CD4-positive, CD25-positive, alpha-beta regulatory T cell (primary cell): Measurements from ENCODE around the gene ITFG1. TPM values are rescaled to one million over a fixed set of nuclear protein-coding genes. Genes with fewer than 3 reads are reported as not detected.
A peak's percentile ranks its signal among the peaks of the same experiment; 100 is the strongest.

Source experiments
- ATAC-seq, 2 donors: fragments of 150-1000 bp; cut with Tn5 transposase; one replicate each; pipeline ENCODE4 v1.10.0; 2021; ENCODE audit warnings: low read depth in 2 of 2, moderate number of reproducible peaks in 2 of 2, moderate library complexity in 1 of 2
- DNase-seq, 3 donors: peaks; one replicate each; pipeline versions ENCODE4 v3.0.0 to v3.0.0-alpha.2; 2012 to 2022; ENCODE audit warnings: mixed read lengths in 1 of 3
- H3K27ac ChIP-seq: one replicate; pipeline ENCODE4 v1.7.0; 2013; ENCODE audit warnings: mild to moderate bottlenecking, low read length; ENCODE audit not compliant: insufficient read depth, poor library complexity, severe bottlenecking
- H3K27me3 ChIP-seq: one replicate; pipeline ENCODE4 v1.7.0; 2013; ENCODE audit warnings: low read length; ENCODE audit not compliant: control insufficient read depth, insufficient read depth
- H3K36me3 ChIP-seq: one replicate; pipeline ENCODE4 v1.7.0; 2013; ENCODE audit warnings: mild to moderate bottlenecking, low read length, moderate library complexity; ENCODE audit not compliant: control insufficient read depth, insufficient read depth
- H3K4me1 ChIP-seq: 2 replicates; pipeline ENCODE4 v1.7.0; 2013; ENCODE audit warnings: mild to moderate bottlenecking, low read length; ENCODE audit not compliant: insufficient read depth, control insufficient read depth, poor library complexity, severe bottlenecking
- H3K4me3 ChIP-seq: one replicate; pipeline ENCODE4 v1.7.0; 2013; ENCODE audit warnings: low read depth, mild to moderate bottlenecking, low read length, moderate library complexity
- H3K9me3 ChIP-seq, 2 experiments: 1 replicate in 1 of 2; 2 replicates in 1 of 2; pipeline ENCODE4 v1.7.0; 2013; ENCODE audit warnings: low read length in 2 of 2, mild to moderate bottlenecking in 1 of 2, moderate library complexity in 1 of 2; ENCODE audit not compliant: control insufficient read depth in 2 of 2
- H3K27ac Mint-ChIP-seq, 3 donors: one replicate each; pipeline ENCODE4 v1.8.0; 2020 to 2022; ENCODE audit warnings: mild to moderate bottlenecking in 3 of 3, mixed read lengths in 3 of 3, moderate library complexity in 2 of 3
- H3K27me3 Mint-ChIP-seq: one replicate; pipeline ENCODE4 v1.8.0; 2022; ENCODE audit warnings: mild to moderate bottlenecking, mixed read lengths
- H3K36me3 Mint-ChIP-seq: one replicate; pipeline ENCODE4 v1.8.0; 2020; ENCODE audit warnings: mixed read lengths
- H3K4me1 Mint-ChIP-seq, 4 donors: one replicate each; pipeline ENCODE4 v1.8.0; 2020 to 2022; ENCODE audit warnings: mixed read lengths in 4 of 4, mild to moderate bottlenecking in 1 of 4
- H3K4me3 Mint-ChIP-seq, 4 donors: one replicate each; pipeline ENCODE4 v1.8.0; 2020 to 2022; ENCODE audit warnings: mild to moderate bottlenecking in 4 of 4, mixed read lengths in 4 of 4, moderate library complexity in 3 of 4
- H3K9me3 Mint-ChIP-seq, 7 donors: one replicate each; pipeline ENCODE4 v1.8.0; 2020 to 2022; ENCODE audit warnings: mixed read lengths in 7 of 7, mild to moderate bottlenecking in 3 of 7, moderate library complexity in 2 of 7
- polyA plus RNA-seq, 4 donors: library from polyadenylated mRNA; unstranded; fragments of 300-500 nt; fragmentation: Illumina TruSeq; gene quantifications; one replicate each; pipeline ENCODE4 v1.2.3, GENCODE V29; 2021
- total RNA-seq: library from RNA; stranded (reverse); gene quantifications from one replicate; pipeline ENCODE4 v1.2.3, GENCODE V29; 2022

ITFG1 gene
- total and polyA plus RNA-seq, 5 donors from 2014 or later = 30.1 to 47.6 (median 35.9) TPM

- peaks cover 37% of the 10 kb centered on the region for H3K36me3 Mint-ChIP-seq
Observed at GRCh38 chr16:47377154-47377553, 83.7 kb downstream of the ITFG1 start.

GRCh38 chr16:47375423-47375822 is 85.4 kb downstream of the ITFG1 start:
- peaks cover 47% of the 10 kb centered on the region for H3K36me3 Mint-ChIP-seq
- Histone ChIP-seq H3K36me3 (peaks cover 13% of the 10 kb centered on the region), H3K27ac (no peak overlapping the region), H3K4me1 (no peaks in the 10 kb centered on the region), H3K9me3 (no peaks in the 10 kb centered on the region), H3K4me3 (no peak overlapping the region), H3K27me3 (no peaks in the 10 kb centered on the region)
- H3K4me1 Mint-ChIP-seq = peaks cover 0 to 8% (median 1%) of the 10 kb centered on the region in 4 donors
- DNase-seq = no peak
- no peaks in the 10 kb centered on the region for H3K27me3 Mint-ChIP-seq
- ATAC-seq = no peak
- H3K27ac Mint-ChIP-seq = no peak overlapping the region
- H3K4me3 Mint-ChIP-seq = no peak overlapping the region
- peaks cover 0 to 3% (median 0%) of the 10 kb centered on the region in 7 donors for H3K9me3 Mint-ChIP-seq

More at GRCh38 chr16:47377154-47377553, 83.7 kb downstream of the ITFG1 start:
- ATAC-seq = no peak
- Mint-ChIP-seq H3K27ac (no peak overlapping the region), H3K27me3 (no peaks in the 10 kb centered on the region), H3K4me1 (peaks cover 0 to 11% (median 1%) of the 10 kb centered on the region in 4 donors), H3K9me3 (peaks cover 0 to 3% (median 0%) of the 10 kb centered on the region in 7 donors), H3K4me3 (no peak overlapping the region)
- H3K4me1 ChIP-seq = no peaks in the 10 kb centered on the region
- DNase-seq = no peak
- H3K4me3 ChIP-seq = no peak overlapping the region
- no peaks in the 10 kb centered on the region for H3K9me3 ChIP-seq
- peaks cover 6% of the 10 kb centered on the region for H3K36me3 ChIP-seq
- no peaks in the 10 kb centered on the region for H3K27me3 ChIP-seq
- no peak overlapping the region for H3K27ac ChIP-seq

- Mint-ChIP-seq H3K36me3 (peaks cover 50% of the 10 kb centered on the region), H3K27me3 (no peaks in the 10 kb centered on the region), H3K4me1 (peaks cover 0 to 2% (median 1%) of the 10 kb centered on the region in 4 donors), H3K4me3 (no peak overlapping the region), H3K27ac (no peak overlapping the region), H3K9me3 (peaks cover 0 to 3% (median 0%) of the 10 kb centered on the region in 7 donors)
- Histone ChIP-seq H3K27ac (no peak overlapping the region), H3K4me3 (no peak overlapping the region), H3K9me3 (no peaks in the 10 kb centered on the region), H3K27me3 (no peaks in the 10 kb centered on the region), H3K4me1 (no peaks in the 10 kb centered on the region), H3K36me3 (peaks cover 14% of the 10 kb centered on the region)
- DNase-seq (no peak), ATAC-seq (no peak)
Observed at GRCh38 chr16:47374629-47375028, 86.2 kb downstream of the ITFG1 start.

GRCh38 chr16:47371271-47372014 is 89.4 kb downstream of the ITFG1 start:
- peaks cover 48% of the 10 kb centered on the region for H3K36me3 Mint-ChIP-seq

GRCh38 chr16:47370536-47370935 is 90.3 kb downstream of the ITFG1 start:
- H3K36me3 ChIP-seq = peaks cover 14% of the 10 kb centered on the region
- H3K4me1 ChIP-seq = no peaks in the 10 kb centered on the region
- H3K9me3 Mint-ChIP-seq = peaks cover 0 to 3% (median 0%) of the 10 kb centered on the region in 7 donors
- ATAC-seq (no peak), DNase-seq (no peak)
- H3K27ac Mint-ChIP-seq = no peak overlapping the region
- H3K27ac ChIP-seq = no peak overlapping the region
- no peaks in the 10 kb centered on the region for H3K9me3 ChIP-seq
- H3K4me3 ChIP-seq = no peak overlapping the region
- H3K36me3 Mint-ChIP-seq = peaks cover 54% of the 10 kb centered on the region
- peaks cover 0 to 2% (median 1%) of the 10 kb centered on the region in 4 donors for H3K4me1 Mint-ChIP-seq
- H3K27me3 ChIP-seq = no peaks in the 10 kb centered on the region
- no peaks in the 10 kb centered on the region for H3K27me3 Mint-ChIP-seq
- no peak overlapping the region for H3K4me3 Mint-ChIP-seq

More at GRCh38 chr16:47371271-47372014, 89.4 kb downstream of the ITFG1 start:
- Histone ChIP-seq H3K36me3 (peaks cover 14% of the 10 kb centered on the region), H3K27ac (no peak overlapping the region), H3K9me3 (no peaks in the 10 kb centered on the region), H3K27me3 (no peaks in the 10 kb centered on the region), H3K4me1 (no peaks in the 10 kb centered on the region), H3K4me3 (no peak overlapping the region)
- ATAC-seq (no peak), DNase-seq (no peak)
- peaks cover 0 to 3% (median 0%) of the 10 kb centered on the region in 7 donors for H3K9me3 Mint-ChIP-seq
- peaks cover 0 to 2% (median 1%) of the 10 kb centered on the region in 4 donors for H3K4me1 Mint-ChIP-seq
- H3K27me3 Mint-ChIP-seq = no peaks in the 10 kb centered on the region
- no peak overlapping the region for H3K4me3 Mint-ChIP-seq
- no peak overlapping the region for H3K27ac Mint-ChIP-seq

- H3K27ac Mint-ChIP-seq = no peak overlapping the region
- no peak overlapping the region for H3K27ac ChIP-seq
- peaks cover 0 to 4% (median under 1%) of the 10 kb centered on the region in 4 donors for H3K4me1 Mint-ChIP-seq
- no peak overlapping the region for H3K4me3 Mint-ChIP-seq
- no peaks in the 10 kb centered on the region for H3K9me3 Mint-ChIP-seq
- H3K36me3 Mint-ChIP-seq = peaks cover 38% of the 10 kb centered on the region
- DNase-seq (no peak), ATAC-seq (no peak)
- no peaks in the 10 kb centered on the region for H3K4me1 ChIP-seq
- no peaks in the 10 kb centered on the region for H3K27me3 ChIP-seq
- H3K27me3 Mint-ChIP-seq = no peaks in the 10 kb centered on the region
- no peaks in the 10 kb centered on the region for H3K9me3 ChIP-seq
- peaks cover 12% of the 10 kb centered on the region for H3K36me3 ChIP-seq
- no peak overlapping the region for H3K4me3 ChIP-seq
Observed at GRCh38 chr16:47366228-47366627, 94.6 kb downstream of the ITFG1 start.

GRCh38 chr16:47363761-47364160 is 97.1 kb downstream of the ITFG1 start:
- Mint-ChIP-seq H3K4me1 (peaks cover 1 to 5% (median 3%) of the 10 kb centered on the region in 4 donors), H3K36me3 (peaks cover 32% of the 10 kb centered on the region), H3K9me3 (no peaks in the 10 kb centered on the region), H3K4me3 (no peak overlapping the region), H3K27ac (peak overlapping the region in 1 of 3 donors; percentile 21), H3K27me3 (no peaks in the 10 kb centered on the region)
- DNase-seq = no peak
- no peaks in the 10 kb centered on the region for H3K27me3 ChIP-seq
- H3K9me3 ChIP-seq = no peaks in the 10 kb centered on the region
- H3K4me1 ChIP-seq = no peaks in the 10 kb centered on the region
- no peak for ATAC-seq
- no peak overlapping the region for H3K27ac ChIP-seq
- H3K4me3 ChIP-seq = no peak overlapping the region
- peaks cover 7% of the 10 kb centered on the region for H3K36me3 ChIP-seq

GRCh38 chr16:47359478-47359877 is 101.4 kb downstream of the ITFG1 start:
- no peak for DNase-seq
- H3K27me3 ChIP-seq = no peaks in the 10 kb centered on the region
- H3K36me3 Mint-ChIP-seq = peaks cover 37% of the 10 kb centered on the region
- H3K9me3 Mint-ChIP-seq = peaks cover 0 to 5% (median 2%) of the 10 kb centered on the region in 7 donors
- H3K27ac Mint-ChIP-seq = peak overlapping the region in 1 of 3 donors; percentile 2
- H3K4me3 Mint-ChIP-seq = no peak overlapping the region
- H3K4me3 ChIP-seq = no peak overlapping the region
- H3K9me3 ChIP-seq = no peaks in the 10 kb centered on the region
- H3K27me3 Mint-ChIP-seq = no peaks in the 10 kb centered on the region
- no peak for ATAC-seq
- H3K4me1 ChIP-seq = no peaks in the 10 kb centered on the region
- H3K4me1 Mint-ChIP-seq = peaks cover 2 to 6% (median 5%) of the 10 kb centered on the region in 4 donors
- no peak overlapping the region for H3K27ac ChIP-seq
- H3K36me3 ChIP-seq = no peaks in the 10 kb centered on the region
